HG02759 (cell line): ENCODE measurements around the gene COL4A1.

ENCODE experiments used
- ATAC-seq: cut with Tn5 transposase; IDR thresholded peaks from one replicate; pipeline ENCODE4 v1.9.1; 2021; ENCODE audit warnings: mild to moderate bottlenecking, moderate library complexity; ENCODE audit not compliant: unreplicated experiment

Gene COL4A1

DNA sequence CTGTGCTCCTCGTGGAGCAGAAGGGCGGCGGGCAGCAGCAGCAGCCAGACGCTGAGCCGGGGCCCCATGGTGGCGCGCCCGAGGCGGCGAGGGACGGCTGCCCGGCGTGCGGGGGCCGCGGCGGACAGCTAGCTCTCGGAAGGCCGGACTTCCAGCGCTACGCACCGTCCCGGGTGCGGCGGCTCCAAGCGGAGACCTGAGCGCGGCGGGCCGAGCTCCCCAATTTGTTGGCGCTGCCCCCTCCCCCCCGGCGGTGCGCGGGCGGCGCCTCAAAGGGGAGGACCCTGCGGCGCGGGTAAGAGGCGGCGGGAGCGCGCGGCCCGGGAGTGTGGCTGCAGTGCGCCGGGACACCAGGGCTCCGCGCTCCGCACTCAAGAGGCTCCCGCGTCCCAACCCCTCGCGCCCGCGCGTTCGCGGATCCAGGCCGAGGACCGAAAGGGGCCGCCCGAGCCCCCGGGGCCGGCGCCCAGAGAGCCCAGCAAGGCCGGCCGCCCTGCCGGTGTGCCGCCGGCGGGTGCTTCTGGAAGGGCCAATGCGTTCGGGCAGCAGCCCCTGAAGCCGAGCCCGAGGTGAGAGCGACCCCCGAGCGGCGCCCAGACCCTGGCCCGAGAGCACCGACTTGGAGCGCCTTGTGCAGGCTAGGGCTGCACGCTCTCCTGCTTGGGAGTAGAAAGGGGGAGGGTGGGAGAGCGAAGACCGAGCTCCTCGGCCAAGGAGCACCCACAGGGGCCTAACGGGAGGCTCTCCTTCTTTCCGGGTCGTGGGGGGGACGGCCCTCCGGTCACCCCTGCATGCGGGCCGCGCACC, at the start of gene COL4A1, which contains the start of gene COL4A2:
TSS of gene COL4A1 (minus strand) at position 198 of the 807 bp plus-strand sequence. CDS start at position 68, 130 bp downstream.
TSS of gene COL4A2 (plus strand) at position 325 of the 807 bp plus-strand sequence. CDS start 620 bp downstream, outside the sequence.
- no peak for ATAC-seq

DNA sequence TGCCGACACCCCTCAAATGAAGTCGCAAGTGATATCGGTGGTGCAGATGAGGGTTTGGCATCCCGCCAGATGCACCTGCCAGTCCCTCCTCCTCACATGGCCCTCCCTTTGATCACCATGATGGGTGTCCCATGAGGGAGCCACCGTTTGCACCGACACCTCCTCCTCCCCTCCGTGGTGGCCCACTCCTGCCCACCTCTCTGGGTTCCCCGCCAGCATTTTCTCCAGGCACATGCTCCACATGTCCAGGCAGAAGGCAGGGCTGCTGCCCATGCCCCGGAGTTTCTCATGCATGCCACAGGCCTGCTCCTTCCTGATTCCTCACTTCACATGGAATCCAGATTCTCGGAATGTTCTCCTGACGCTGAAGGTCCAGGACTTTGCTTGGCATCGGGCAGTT, 49.4 kb upstream of the COL4A1 start:
- no peak for ATAC-seq

DNA sequence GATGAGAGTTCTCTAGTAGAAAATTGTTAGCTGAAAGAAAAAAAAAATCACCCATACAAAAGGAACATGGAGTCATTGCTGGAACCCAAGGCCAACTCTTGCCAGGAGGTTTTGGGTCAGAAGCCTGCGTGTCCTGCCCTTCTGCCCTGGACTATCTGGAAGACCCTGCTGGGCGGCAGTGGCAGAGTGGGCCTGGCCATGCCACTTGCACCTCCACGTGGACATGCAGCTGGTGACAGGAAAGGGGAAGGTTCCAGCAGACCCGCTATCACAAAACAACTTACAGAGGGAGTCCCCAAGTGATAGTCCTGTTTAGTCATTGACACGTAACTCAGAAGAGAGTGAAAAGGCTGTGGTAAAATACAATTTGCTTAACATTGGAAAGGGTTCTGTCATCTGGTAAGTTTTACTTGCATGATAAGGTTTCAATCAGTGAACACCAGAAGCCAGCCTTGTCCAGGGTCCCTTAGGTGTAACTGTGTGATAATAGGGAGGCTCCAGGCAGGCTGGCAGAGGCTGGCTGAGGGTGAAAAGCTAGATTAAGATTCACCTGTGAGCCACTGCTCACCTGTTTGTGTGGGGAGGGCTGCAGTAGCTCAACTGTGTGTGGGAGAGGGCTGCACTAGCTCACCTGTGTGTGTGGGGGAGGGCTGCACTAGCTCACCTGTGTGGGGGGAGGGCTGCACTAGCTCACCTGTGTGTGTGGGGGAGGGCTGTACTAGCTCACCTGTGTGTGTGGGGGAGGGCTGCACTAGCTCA, 47.9 kb upstream of the COL4A1 start:
- peak; percentile 50 for ATAC-seq

GRCh38 chr13:110354123-110354627, 47.2 kb upstream of the COL4A1 start:
- no peak for ATAC-seq

GRCh38 chr13:110353339-110353977, 46.5 kb upstream of the COL4A1 start:
- no peak for ATAC-seq

GRCh38 chr13:110352735-110353134, 45.8 kb upstream of the COL4A1 start:
- no peak for ATAC-seq

- ATAC-seq: no peak
These were observed 44.9 kb upstream of the COL4A1 start for GRCh38 chr13:110351636-110352420.

DNA sequence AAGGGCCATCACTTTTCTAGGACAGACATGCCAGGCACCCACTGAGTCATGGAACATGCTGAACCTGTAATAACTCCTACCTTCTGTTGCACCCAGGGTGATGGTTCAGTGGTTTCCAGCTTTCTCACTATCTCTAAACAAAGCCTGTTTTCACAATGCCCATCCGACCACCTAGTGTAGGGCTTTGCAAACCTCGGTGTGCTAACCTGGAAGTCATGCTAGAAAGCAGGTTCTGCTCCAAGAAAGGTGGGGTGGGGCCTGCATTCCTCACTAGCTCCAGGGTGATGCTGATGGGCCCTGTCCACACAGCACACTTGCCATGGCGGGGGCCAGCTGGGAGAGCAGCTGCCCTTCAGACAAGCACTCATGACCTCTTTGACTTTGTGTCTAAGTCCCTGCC, 43.6 kb upstream of the COL4A1 start:
- ATAC-seq: no peak

- ATAC-seq: no peak
These were observed 43.1 kb upstream of the COL4A1 start for GRCh38 chr13:110350049-110350448.

DNA sequence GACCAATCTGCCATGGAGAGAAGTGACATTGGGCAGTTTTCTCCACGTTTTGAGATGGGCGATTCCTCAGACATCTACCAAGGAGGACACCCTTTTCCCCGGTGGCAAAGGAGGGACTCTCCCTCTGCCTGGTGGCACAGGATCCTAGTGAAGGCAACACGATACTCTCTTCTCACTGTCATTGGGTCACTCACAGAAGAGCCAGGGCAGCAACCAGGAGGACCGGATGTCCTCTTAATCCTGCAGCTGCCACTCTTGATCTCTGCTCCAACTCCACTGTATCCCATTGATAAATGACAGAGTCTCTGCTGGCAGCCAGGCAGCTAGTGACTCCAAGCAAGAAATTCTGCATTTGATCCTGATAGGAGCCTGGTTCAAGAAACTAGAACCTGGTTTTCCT, 42.3 kb upstream of the COL4A1 start:
- ATAC-seq: no peak

- no peak for ATAC-seq
These were observed 41.5 kb upstream of the COL4A1 start for GRCh38 chr13:110348309-110349105.

GRCh38 chr13:110347535-110348308, 40.8 kb upstream of the COL4A1 start:
- ATAC-seq: no peak

DNA sequence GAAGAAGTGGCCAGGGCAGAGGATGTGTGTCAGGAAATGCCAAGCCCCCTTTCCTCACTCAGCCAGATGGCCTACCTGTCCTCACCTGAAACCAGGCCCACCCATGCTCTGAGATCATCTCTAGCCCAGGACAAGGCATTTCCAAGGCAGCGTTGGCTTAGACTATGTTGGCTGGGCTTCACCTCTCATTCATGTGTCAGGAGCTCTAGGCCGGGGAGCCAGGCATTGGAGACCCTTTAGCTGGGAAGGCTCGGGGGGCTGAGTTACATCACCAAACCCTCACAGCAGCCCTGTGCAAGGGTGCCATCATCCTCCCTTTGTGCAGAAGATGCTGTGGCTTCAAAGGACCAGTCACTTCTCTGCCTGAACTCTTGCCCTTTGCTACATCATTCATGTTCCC, 40.1 kb upstream of the COL4A1 start:
- ATAC-seq: no peak

- ATAC-seq: no peak
These were observed 39.7 kb upstream of the COL4A1 start for GRCh38 chr13:110346661-110347067.

DNA sequence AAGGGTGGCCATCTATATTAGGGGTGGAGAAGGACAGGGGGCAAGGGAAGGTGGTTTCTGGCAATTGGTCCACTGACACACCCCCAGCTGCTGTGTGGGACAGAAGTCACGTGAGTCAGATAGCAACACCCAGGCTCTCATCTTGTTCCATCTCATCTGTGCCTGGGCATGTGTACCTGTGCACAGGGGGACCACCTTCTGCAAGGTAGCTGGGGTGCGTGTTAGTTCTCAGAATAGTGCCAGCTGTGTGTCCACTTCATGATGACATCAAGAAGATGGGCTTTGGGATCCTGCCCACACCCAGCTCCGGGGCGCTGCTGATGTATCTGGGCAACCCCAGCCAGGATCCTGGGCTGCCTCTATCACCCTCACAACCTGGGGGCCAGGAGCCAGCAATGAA, 38.7 kb upstream of the COL4A1 start:
- ATAC-seq: no peak

GRCh38 chr13:110345266-110345665, 38.3 kb upstream of the COL4A1 start:
- no peak for ATAC-seq

DNA sequence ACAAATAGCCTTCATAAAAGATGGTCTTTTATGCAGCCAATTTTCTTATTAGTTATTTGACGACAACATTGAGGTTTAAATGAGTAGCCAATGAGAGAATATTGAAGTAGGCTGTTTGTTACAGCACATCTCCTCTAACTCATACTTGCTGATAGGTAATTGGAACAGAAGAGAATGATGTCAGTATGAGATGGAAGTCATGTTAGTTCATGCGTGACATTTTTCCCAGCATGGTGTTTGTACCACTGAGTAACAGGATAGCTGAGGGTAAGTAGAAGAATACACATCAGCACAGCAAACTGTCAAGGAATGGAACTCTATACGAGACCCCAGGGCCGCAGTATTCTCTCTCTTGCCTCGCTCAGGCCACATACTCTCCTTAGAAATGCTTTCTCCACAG, 37.4 kb upstream of the COL4A1 start:
- ATAC-seq: no peak

DNA sequence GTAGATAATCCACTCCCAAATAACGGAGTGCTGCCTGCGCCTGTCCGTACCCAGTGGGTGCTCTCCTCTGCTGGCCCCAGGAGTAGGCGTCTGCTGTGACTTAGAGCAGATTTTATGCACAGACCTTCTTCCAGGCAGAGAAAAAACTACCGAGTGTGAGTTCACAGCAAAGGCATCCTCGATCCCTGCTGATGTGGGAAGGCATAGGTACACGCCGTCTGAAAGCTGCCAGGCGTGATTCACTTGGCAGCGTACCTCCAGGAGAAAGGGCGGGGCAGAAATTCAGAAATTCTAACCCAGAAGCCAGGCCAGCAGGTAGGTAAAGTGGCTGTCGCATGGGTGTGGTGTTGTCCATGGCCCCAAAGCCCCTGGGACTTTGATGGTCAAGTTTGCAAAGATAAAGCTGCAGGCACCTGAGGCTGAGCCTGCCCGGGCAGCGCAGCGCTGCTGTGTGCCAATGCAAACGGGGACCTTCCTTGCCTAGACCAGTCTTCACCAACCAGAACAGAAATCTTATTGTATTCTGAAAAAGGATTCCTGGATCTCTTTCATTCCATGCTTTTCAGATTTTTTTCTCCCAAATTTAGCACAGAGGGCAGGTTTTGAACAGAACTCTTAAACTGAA, 36.4 kb upstream of the COL4A1 start:
- ATAC-seq: no peak

DNA sequence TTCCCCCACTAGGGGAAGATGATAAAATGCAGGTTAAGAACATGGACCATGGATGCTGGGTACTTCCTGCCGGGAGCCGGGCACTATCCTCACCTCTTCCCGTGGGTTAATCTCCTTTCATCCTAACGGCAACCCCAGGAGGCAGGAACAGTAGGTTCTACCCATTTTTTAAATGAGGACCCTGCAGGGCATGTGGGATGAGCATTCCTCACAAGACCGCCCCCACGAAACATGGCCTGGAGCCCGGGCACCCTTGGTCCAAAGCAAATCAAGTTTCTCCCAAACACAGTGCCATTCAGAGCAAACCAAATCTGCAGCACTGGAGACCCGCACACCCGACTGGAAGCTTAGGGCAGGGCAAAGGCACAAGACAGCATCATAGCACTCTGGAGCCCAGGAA, 35.5 kb upstream of the COL4A1 start:
- ATAC-seq: no peak
